Endothelial cell of umbilical vein (primary cell): ENCODE measurements around the gene LGR4. TPM values are rescaled to one million over a fixed set of nuclear protein-coding genes. Genes with fewer than 3 reads are reported as not detected.

ENCODE experiments used
- BruUV-seq: library from RNA; stranded (reverse); fragments of 400-500 nt; replicated peaks from 2 replicates; lab custom pipeline; 2021; lab: Mats Ljungman, UMichigan
- CTCF ChIA-PET: fragments of 300-600, 350-600 bp; sonication (Branson Sonifier 250); formaldehyde crosslinking; loops from one replicate; lab custom pipeline; 2021; ENCODE audit warnings: antibody characterized with exemption, inconsistent platforms; lab: Charles Lee
- POLR2A ChIA-PET: fragments of 300-600, 350-600 bp; sonication (Branson Sonifier 250); formaldehyde crosslinking; loops from one replicate; lab custom pipeline; 2021; ENCODE audit warnings: antibody characterized with exemption, inconsistent platforms; lab: Charles Lee
- DNase-seq: peaks from one replicate; pipeline ENCODE4 v3.0.0-alpha.2; 2011; ENCODE audit warnings: low read depth, low spot score
- FAIRE-seq: peaks from 2 replicates; lab custom pipeline; 2011; peaks lifted over from hg19 to GRCh38; lab: Jason Lieb, UNC
- H2AFZ ChIP-seq: 2 replicates; pipeline ENCODE4 v1.6.0; 2012; ENCODE audit warnings: low read depth, low read length, control low read depth, inconsistent platforms
- H3K27ac ChIP-seq: 2 replicates; pipeline ENCODE4 v1.5.1; 2011; ENCODE audit warnings: low read depth, mild to moderate bottlenecking, control low read depth, low read length, moderate library complexity; ENCODE audit not compliant: insufficient read depth
- H3K27me3 ChIP-seq, 2 experiments: 2 replicates each; pipeline versions ENCODE4 v1.6.0 to v1.6.1; 2011; ENCODE audit warnings: low read length in 2 of 2, mixed read lengths in 1 of 2; ENCODE audit not compliant: control insufficient read depth in 2 of 2, insufficient read depth in 2 of 2
- H3K36me3 ChIP-seq, 2 experiments: 2 replicates in 1 of 2; 3 replicates in 1 of 2; pipeline ENCODE4 v1.5.1; 2011; ENCODE audit warnings: low read length in 2 of 2, mild to moderate bottlenecking in 1 of 2, moderate library complexity in 1 of 2; ENCODE audit not compliant: control insufficient read depth in 2 of 2, insufficient read depth in 2 of 2; ENCODE audit errors: extremely low read depth in 1 of 2
- H3K4me1 ChIP-seq: 3 replicates; pipeline ENCODE4 v1.5.1; 2011; ENCODE audit warnings: mild to moderate bottlenecking, low read length; ENCODE audit not compliant: control insufficient read depth, insufficient read depth; ENCODE audit errors: extremely low read depth
- H3K4me2 ChIP-seq: 2 replicates; pipeline ENCODE4 v1.6.1; 2011; ENCODE audit warnings: low read length, control low read depth, mixed read lengths; ENCODE audit not compliant: insufficient read depth
- H3K4me3 ChIP-seq, 3 experiments: fragments of 200-600 bp in 1 of 3; sonication (generic), shearing (Covaris generic) in 1 of 3; replicated peaks in 1 of 3; 2 replicates each; pipeline ENCODE4 v1.5.1; 2011 to 2016; ENCODE audit warnings: control low read depth in 3 of 3, low read length in 3 of 3, mild to moderate bottlenecking in 2 of 3, inconsistent platforms in 1 of 3, low read depth in 1 of 3, moderate library complexity in 1 of 3; ENCODE audit not compliant: insufficient read depth in 1 of 3
- H3K79me2 ChIP-seq: 2 replicates; pipeline ENCODE4 v1.6.0; 2012; ENCODE audit warnings: low read length, inconsistent platforms; ENCODE audit not compliant: control insufficient read depth, insufficient read depth
- H3K9ac ChIP-seq: replicated peaks from 2 replicates; pipeline ENCODE3; 2011; ENCODE audit warnings: low read length, control low read depth; ENCODE audit not compliant: insufficient read depth; ENCODE audit errors: extremely low read depth
- H3K9me1 ChIP-seq: replicated peaks from 3 replicates; pipeline ENCODE4 v1.6.0; 2011; ENCODE audit warnings: mild to moderate bottlenecking, low read length; ENCODE audit not compliant: control insufficient read depth, insufficient read depth; ENCODE audit errors: extremely low read depth
- H3K9me3 ChIP-seq: replicated peaks from 2 replicates; pipeline ENCODE4 v1.5.1; 2012; ENCODE audit warnings: low read length, inconsistent platforms; ENCODE audit not compliant: control insufficient read depth, insufficient read depth
- H4K20me1 ChIP-seq: replicated peaks from 2 replicates; pipeline ENCODE3; 2011; ENCODE audit warnings: mild to moderate bottlenecking, low read length; ENCODE audit not compliant: control insufficient read depth, insufficient read depth; ENCODE audit errors: extremely low read depth
- CTCF ChIP-seq, 2 donors: IDR thresholded peaks; 1 replicate in 1 of 2; 2 replicates in 1 of 2; pipeline ENCODE4 v1.5.1; 2011; ENCODE audit warnings: low read length in 2 of 2, mild to moderate bottlenecking in 2 of 2, moderate library complexity in 2 of 2, control low read depth in 1 of 2, inconsistent platforms in 1 of 2, low read depth in 1 of 2; ENCODE audit not compliant: insufficient read depth in 1 of 2; ENCODE audit errors: extremely low read depth in 1 of 2
- EZH2 ChIP-seq: IDR thresholded peaks from 2 replicates; pipeline ENCODE4 v1.6.1; 2012; ENCODE audit warnings: borderline replicate concordance, low read depth, mild to moderate bottlenecking, moderate library complexity, low read length, inconsistent platforms; ENCODE audit not compliant: severe bottlenecking
- FOS ChIP-seq: IDR thresholded peaks from 2 replicates; pipeline ENCODE4 v1.6.1; 2011; ENCODE audit warnings: mild to moderate bottlenecking, low read length, moderate library complexity, borderline replicate concordance; ENCODE audit not compliant: insufficient read depth
- GATA2 ChIP-seq: IDR thresholded peaks from 2 replicates; pipeline ENCODE4 v1.7.0; 2011; ENCODE audit warnings: low read depth, mild to moderate bottlenecking, moderate library complexity, mixed read lengths, low read length; ENCODE audit not compliant: insufficient read length, insufficient read depth
- JUN ChIP-seq: IDR thresholded peaks from 2 replicates; pipeline ENCODE4 v1.6.1; 2011; ENCODE audit warnings: borderline replicate concordance, low read depth; ENCODE audit not compliant: insufficient read length, insufficient read depth
- MAX ChIP-seq: IDR thresholded peaks from 2 replicates; pipeline ENCODE4 v1.6.1; 2011; ENCODE audit not compliant: insufficient read depth, insufficient read length
- MYC ChIP-seq: IDR thresholded peaks from one replicate; pipeline ENCODE4 v1.6.1; 2011; ENCODE audit warnings: mild to moderate bottlenecking, low read depth, low read length
- POLR2A ChIP-seq: IDR thresholded peaks from 2 replicates; pipeline ENCODE4 v1.6.1; 2012; ENCODE audit warnings: low read depth, mild to moderate bottlenecking, control low read depth, low read length
- POLR2AphosphoS5 ChIP-seq: IDR thresholded peaks from 2 replicates; pipeline ENCODE4 v1.6.1; 2012; ENCODE audit warnings: low read depth, mild to moderate bottlenecking, control low read depth, low read length, moderate library complexity; ENCODE audit not compliant: insufficient read depth
- dilution Hi-C: fragments of 300-500 bp; cut with MboI; formaldehyde crosslinking; loops from one replicate; pipeline ENCODE4 v1.15.0; 2019; ENCODE audit warnings: low sequenced_read_pairs; ENCODE audit not compliant: extremely low pct_ligation_motif_present
- intact Hi-C: fragments of 100-400 bp; cut with micrococcal nuclease; formaldehyde crosslinking; loops from one replicate; pipeline ENCODE4 v1.10.0; 2022
- polyA plus RNA-seq, 4 experiments: library from polyadenylated mRNA; depleted of rRNA in 3 of 4; stranded (reverse) in 3 of 4; unstranded in 1 of 4; fragments of >200 nt; gene quantifications; 2 replicates each; pipeline versions ENCODE4 v1.2.1 to v1.2.3, GENCODE V29; 2011 to 2012; ENCODE audit warnings: missing spikeins in 1 of 4
- total RNA-seq: library from RNA; stranded (reverse); gene quantifications from 2 replicates; pipeline ENCODE4 v1.2.3, GENCODE V29; 2021

Gene LGR4
- total and polyA plus RNA-seq, 2 donors (not counting 3 experiments of a cell fraction or from before 2014, with no cell fraction given): 1.3 to 3.1 TPM

- H3K9me1 ChIP-seq: no peaks in the 10 kb centered on the region
- H3K36me3 ChIP-seq: no peaks in the 10 kb centered on the region
- no peak overlapping the region for H3K9ac ChIP-seq
- H2AFZ ChIP-seq: no peak overlapping the region
- intact Hi-C loops: no loop called here
- H3K79me2 ChIP-seq: no peaks in the 10 kb centered on the region
- no peak overlapping the region for H3K27ac ChIP-seq
- FAIRE-seq (no peak), DNase-seq (no peak)
- CTCF ChIA-PET: interaction anchor here (0.9 to 8.5 kb wide), 2 partner anchors 15 to 297 kb away, joined by 3 to 367 read pairs; no protein-coding TSS in a partner anchor
- H3K9me3 ChIP-seq: no peaks in the 10 kb centered on the region
- H3K27me3 ChIP-seq: no peaks in the 10 kb centered on the region
- BruUV-seq: no TSS peak
- no peak for TF ChIP-seq MAX
- no peak for TF ChIP-seq EZH2
- no peak for TF ChIP-seq POLR2AphosphoS5
- TF ChIP-seq POLR2A: no peak
- no peak for TF ChIP-seq JUN
- TF ChIP-seq GATA2: no peak
- TF ChIP-seq CTCF (IDR thresholded peaks at IDR 0.05; ENCODE audit: extremely low read depth in 1 of 2, insufficient read depth in 1 of 2, low read depth in 1 of 2, low read length in 2 of 2): no peak
- no peak for TF ChIP-seq FOS
- no peak for TF ChIP-seq MYC
- H3K4me2 ChIP-seq: no peak overlapping the region
- POLR2A ChIA-PET: no interaction called here
- H3K4me1 ChIP-seq: no peaks in the 10 kb centered on the region
- no peaks in the 10 kb centered on the region for H4K20me1 ChIP-seq
- dilution Hi-C loops: loop anchor here (25.0 kb wide), 1 partner anchor 295 kb away; no protein-coding TSS in a partner anchor
- no peak overlapping the region for H3K4me3 ChIP-seq
Measured at GRCh38 chr11:27481992-27482391, 9.4 kb upstream of the LGR4 start.
